Measurements from ENCODE around the gene RNASE7.
"Not testable (repeated sequence)": the region's sequence is repeated elsewhere in the genome, so short reads cannot be mapped to it uniquely, and the experiment has no call there.

Gene RNASE7

GRCh38 chr14:21041676-21042433, at the start of gene RNASE7:
Gene RNASE7 (plus strand): TSS chr14:21042362. CDS start chr14:21042993, 631 bp downstream.
- no peak for DNase-seq (ENCODE audit: insufficient read length, low spot score)
- no peak for FAIRE-seq

DNA sequence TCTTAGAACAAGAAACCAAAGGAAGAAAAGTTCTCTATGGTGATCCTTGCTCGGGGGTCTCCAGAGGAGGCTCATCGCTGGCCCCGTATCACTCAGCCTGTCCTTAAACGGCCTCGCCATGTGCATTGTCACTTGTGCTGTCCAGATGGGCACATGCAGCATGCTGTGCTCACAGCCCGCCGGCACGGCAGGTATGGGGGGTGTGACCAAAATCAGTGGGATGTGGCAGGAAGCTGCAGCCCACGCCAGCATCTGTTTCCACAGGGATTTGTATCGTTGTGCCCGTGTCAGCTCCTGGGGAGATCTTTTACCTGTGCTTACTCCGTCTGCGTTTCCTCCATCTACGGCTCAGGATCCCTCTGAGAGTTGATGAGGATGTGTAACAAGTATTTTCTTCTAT, 45.6 kb upstream of the RNASE7 start:
- no peak for DNase-seq (ENCODE audit: insufficient read length, low spot score)
- FAIRE-seq: no peak

DNA sequence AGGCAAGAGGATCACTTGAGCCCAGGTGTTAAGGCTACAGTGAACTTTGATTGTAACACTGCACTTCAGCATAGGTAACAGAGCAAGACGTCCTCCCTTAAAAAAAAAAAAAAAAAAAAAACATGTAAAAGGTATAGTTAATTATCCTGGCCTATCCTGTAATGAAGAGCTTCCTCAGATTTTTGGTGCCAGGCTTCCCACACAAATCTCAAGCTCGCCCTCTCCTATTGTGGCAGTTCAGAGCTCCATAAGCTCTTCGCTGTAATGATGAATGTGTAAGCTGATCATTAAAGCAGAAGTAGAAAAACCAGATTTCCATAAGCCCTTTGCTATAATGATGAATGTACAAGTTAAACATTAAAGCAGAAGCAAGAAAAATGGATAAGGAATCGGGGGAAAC, 45.0 kb upstream of the RNASE7 start:
- FAIRE-seq (no peak), DNase-seq (ENCODE audit: insufficient read length, low spot score) (no peak)

DNA sequence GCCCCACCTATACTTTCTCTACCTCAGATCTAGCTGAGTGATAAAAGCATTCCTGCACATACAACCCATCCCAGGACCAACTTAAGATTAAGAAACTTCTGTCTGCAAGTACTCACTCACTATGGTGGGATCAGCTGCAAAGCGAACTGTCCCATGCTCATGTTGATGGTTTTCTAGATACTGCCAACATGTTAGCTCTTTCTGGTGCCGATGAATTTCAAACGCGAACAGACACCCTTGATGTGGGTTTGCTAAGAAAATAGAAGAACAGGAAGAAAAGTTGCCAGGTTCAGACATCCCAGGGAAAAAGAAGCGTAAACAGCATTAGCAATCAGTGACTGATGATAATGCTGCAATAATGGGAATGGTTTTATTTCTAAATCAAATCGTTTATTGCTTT, 44.6 kb upstream of the RNASE7 start:
- no peak for FAIRE-seq
- no peak for DNase-seq (ENCODE audit: insufficient read length, low spot score)

DNA sequence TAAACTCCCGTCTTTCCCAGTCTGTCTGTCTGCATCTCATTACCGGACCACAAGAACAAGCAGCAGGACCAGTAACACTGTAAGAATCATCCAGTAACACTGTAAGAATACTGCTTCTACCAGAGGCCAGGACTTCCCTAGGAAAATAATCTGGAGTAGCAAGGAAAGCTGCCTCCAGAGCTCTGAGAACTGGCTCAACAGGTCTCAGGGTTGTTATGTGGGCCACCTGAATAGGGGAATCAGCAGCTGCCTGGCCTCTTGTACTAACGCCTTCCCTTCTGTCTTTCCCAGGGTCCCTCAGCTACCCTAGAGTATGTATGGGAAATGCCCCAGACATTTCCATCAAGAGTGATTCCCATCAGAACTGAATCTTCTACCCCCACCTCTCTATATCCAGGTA, 44.0 kb upstream of the RNASE7 start:
- DNase-seq (ENCODE audit: insufficient read length, low spot score): no peak
- FAIRE-seq: no peak

DNA sequence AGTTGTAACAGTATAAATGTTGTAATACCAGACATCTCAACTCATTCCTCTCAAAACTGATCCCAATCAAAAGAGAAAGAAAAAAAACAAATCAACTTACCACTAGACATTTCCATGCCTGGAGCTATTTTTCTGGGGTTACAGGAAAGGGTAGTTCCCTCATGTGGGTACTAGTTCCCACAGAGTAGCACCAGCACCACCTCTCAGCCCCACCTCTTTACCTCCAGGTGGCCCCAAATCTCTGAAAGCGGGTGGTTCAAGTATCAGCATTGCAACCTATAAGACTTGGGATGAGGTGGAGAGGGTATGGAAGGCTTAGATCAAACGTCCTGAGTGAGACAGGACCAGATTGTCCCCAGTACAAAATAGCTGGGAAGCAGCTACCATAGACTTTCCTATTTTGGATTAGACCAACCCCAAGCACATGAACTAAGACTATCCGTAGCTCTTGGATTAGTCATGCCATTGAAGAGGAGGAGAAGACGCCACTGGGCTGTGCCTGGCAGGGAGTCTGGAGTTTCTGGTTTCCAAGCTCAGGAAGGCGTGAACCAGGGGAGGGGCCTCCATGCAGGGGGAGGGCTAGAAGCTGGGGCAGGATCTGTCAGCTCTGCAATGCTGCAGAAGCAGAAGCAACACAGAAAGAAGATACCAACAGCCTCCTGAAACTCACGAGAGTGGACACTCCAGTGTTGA, 43.3 kb upstream of the RNASE7 start, which contains the start of gene SLC39A2:
SLC39A2 (plus strand) TSS at position 620 of the 693 bp plus-strand sequence. CDS start 154 bp downstream, outside the sequence.
- no peak for DNase-seq (ENCODE audit: insufficient read length, low spot score)
- FAIRE-seq: no peak

DNA sequence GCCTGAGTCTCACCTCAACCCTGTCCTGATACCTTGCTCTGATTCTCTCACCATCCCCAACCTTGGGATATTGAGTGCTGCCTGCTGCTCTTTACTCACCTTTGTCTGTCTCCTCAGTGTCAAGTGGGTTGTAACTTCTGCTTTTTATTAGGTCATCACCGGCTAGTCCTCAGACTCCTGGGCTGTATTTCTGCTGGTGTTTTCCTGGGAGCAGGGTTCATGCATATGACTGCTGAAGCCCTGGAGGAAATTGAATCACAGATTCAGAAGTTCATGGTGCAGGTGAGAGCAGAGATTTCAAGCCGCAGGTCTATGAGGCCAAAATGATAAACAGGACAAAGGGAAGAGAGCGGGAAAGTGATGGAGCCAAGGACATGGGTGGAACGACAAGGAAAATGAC, 42.6 kb upstream of the RNASE7 start:
- no peak for DNase-seq (ENCODE audit: insufficient read length, low spot score)
- no peak for FAIRE-seq

GRCh38 chr14:21001218-21001617, 40.9 kb upstream of the RNASE7 start:
- no peak for DNase-seq (ENCODE audit: insufficient read length, low spot score)
- no peak for FAIRE-seq

DNA sequence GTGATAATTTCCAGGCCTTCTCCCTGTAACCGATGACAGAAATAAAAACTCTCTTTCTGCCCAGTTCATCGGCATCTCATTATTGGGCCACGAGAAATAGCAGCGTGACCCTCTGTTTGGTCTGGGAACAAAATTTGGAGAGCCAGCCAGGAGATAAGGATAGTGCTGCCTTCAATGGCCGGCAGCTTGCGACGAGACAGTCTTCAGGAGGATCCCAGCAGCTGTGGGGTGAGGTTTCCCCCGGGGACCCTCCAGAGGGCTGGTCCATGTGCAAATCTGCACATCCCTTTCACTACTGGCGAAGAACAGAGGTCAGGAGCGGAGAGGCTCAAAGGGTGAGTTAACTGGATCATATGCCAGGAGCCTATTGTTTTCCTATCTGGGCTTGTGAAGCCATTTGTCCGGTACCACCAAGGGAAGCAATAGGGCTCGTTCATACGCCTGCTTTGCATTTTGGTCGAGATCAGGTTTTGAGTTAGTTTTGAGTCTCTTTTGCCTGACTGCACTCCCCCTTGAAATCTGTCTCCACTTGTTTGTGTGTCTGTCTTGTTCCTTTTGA, 38.3 kb upstream of the RNASE7 start:
- FAIRE-seq (no peak), DNase-seq (ENCODE audit: insufficient read length, low spot score) (no peak)

DNA sequence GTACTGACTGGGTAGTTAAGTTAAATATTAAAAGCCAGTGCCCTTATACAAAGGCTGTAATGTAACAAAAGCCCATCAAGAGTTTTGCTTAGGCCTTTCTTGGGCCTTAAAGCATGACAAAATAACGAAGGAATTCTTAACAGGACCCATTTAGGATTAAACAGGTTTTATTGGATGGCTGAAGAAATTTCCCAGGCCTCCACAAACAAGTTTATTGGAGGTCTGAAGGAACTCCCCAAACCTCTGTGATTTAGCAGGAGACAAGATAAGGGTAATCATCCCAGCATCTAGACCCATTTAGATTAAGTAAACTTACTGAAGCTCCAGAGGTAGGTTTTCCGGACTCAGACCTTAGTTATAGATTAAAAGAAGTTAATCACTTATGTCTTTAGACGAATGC, 32.4 kb upstream of the RNASE7 start:
- not testable (repeated sequence) for FAIRE-seq; DNase-seq (ENCODE audit: insufficient read length, low spot score)

- FAIRE-seq (no peak), DNase-seq (ENCODE audit: insufficient read length, low spot score) (no peak)
These were observed 31.0 kb upstream of the RNASE7 start for GRCh38 chr14:21011136-21011535.

DNA sequence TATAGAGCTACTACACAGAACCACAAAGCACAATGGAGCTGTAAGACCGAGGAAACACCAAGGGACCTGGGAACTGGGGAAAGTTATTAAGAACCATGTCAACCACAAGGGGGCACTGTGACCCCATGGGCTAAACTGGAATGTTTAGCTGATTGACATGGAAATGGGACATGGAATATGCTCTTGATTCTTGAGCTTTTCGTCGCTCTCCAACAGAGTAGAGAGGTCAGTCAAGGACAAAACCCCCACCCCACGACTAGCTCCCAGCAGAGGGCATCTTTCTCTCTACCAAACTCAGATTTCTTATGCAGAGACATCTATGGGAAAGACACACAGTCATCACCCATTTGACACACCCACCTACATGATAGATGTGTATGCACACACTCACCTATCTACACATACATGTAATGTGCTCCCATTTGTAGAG, 27.4 kb upstream of the RNASE7 start:
- peak; percentile 57 for DNase-seq (ENCODE audit: insufficient read length, low spot score)
- peak; percentile 72 for FAIRE-seq

DNA sequence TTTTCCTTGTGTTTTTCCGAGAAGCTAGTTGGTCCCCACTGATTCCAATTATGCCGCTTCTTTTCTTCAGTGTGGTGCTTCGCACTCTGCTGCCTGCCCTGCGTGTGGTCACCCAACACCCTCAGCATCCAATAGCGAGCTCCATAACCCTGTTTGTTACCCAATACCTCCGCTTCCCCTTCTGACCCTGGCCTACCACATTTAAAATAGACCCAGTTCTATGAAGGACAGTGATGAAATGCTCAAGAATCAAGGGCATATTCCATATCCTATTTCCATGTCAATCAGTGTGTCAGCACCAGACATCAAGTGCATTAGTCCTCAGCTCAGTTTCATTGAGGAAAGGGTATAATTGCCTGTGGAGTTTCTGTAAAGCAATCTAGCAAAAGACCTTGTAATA, 26.9 kb upstream of the RNASE7 start:
- DNase-seq (ENCODE audit: insufficient read length, low spot score) (no peak), FAIRE-seq (no peak)

GRCh38 chr14:21016413-21017190, 25.6 kb upstream of the RNASE7 start:
- DNase-seq (ENCODE audit: insufficient read length, low spot score) (no peak), FAIRE-seq (no peak)

DNA sequence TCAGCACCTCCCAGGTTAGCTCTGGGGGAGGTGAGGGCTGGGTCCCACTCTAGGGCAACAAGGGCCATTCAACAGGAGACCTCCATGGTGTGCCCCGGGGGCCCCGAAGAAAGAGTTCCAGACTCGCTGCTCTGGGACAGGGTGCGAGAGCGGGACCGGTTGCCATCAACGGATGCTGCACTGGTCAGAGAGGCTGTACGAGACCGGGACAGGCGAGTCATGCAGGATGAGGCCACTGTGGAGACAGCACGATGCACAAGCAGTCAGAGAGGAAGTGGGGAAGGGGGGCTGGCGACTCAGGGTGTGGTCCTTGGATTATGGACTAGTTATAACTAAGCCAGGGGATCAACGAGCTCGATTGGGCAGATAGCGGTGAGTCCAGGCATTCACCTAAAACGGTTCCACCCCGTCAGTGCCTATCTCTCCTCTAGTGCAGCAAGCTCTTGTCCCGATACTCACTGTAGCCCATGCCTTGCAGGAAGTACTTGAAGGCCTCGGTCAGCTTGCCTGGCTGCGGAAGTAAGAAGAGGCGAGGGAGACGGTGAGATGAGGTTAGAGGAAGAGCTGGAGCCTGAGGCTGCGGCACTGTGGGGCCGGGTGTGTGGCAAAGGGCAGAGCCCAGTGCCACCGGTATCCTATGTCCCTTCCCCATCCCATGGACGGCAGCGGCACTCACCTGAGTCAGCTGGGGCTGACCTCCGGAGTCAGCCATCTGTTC, 24.5 kb upstream of the RNASE7 start:
- no peak for DNase-seq (ENCODE audit: insufficient read length, low spot score)

GRCh38 chr14:21018286-21018685, 23.9 kb upstream of the RNASE7 start:
- DNase-seq (ENCODE audit: insufficient read length, low spot score) (no peak), FAIRE-seq (no peak)

More for the DNA sequence above, 24.5 kb upstream of the RNASE7 start:
- no peak for FAIRE-seq

DNA sequence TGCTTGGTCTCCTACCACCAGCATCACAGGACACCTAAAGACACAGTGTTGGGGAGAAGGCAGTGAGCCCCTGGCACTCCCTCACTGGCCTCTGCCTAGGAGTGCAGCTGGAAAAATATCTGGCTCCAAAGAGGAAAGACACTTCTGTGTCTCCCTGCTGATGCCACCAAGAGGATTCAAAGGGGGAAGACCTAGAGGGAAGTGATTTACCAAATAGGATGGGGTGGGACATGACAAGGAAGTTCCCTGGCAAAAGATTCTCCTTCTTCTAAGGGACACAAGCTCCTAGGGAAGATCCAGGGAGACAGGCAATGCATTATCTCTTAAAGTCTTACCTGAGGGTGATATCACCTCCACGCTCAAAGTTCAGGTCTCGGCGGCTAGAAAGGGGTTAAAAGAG, 23.4 kb upstream of the RNASE7 start:
- no peak for DNase-seq (ENCODE audit: insufficient read length, low spot score)
- no peak for FAIRE-seq

- no peak for FAIRE-seq
- no peak for DNase-seq (ENCODE audit: insufficient read length, low spot score)
These were observed 22.8 kb upstream of the RNASE7 start for GRCh38 chr14:21019366-21019765.

DNA sequence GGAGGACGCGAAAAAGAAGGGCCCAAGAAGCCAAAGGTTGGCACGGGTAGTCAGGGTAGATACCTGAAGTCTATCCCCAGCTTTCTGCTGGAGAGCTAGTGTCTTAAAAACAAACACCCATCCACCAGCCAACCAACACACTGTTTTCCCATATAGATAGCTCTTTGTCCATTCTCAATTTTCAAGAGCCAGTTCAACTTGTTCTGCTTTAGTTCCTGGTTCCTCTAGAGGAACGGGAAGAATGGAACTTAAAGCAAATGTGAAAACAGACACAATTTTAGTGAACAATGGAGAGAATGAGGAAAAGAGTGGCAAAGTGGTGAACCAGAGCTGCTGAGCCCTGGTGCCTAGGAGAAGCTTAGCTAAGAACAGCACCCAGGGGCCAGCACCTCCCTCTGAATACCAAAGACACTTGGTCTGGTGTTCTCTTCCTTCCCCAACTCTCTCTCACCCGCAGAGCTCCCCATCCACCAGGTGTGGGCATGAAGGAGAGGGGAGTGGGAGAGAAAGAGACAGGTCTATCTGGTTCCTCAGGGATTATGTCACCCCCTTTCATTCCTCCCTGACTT, 21.1 kb upstream of the RNASE7 start:
- no peak for FAIRE-seq
- no peak for DNase-seq (ENCODE audit: insufficient read length, low spot score)

DNA sequence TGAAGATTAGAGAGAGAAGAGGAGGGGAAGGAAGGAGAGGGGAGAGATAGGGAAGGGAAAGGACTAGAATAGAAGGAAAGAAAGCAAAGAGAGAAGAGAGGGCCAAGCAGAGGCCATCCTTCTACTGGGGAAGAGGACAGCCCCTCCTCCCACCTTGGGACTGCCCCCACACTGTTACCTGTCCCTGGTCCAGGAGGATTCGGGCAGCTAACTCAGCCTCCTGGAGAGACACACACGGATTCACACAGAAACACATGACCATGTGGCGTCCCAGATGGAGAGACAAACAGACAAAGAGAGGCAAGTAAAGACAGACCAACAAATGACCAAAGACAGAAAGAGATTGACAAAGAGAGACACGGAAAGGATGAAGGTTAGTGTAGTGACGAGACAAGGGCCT, 19.5 kb upstream of the RNASE7 start:
- no peak for DNase-seq (ENCODE audit: insufficient read length, low spot score)
- FAIRE-seq: no peak
